Endodermal cell (in vitro differentiated cells): ENCODE data around the gene SLIT3. TPM values are rescaled to one million over a fixed set of nuclear protein-coding genes. Genes with fewer than 3 reads are reported as not detected.

Source experiments
- DNase-seq: peaks from one replicate; pipeline ENCODE4 v3.0.0-alpha.2; 2017
- H3K27ac ChIP-seq: 2 replicates; pipeline ENCODE4 v1.5.1; 2013; ENCODE audit warnings: mild to moderate bottlenecking, low read depth, low read length, moderate library complexity
- H3K27me3 ChIP-seq: 2 replicates; pipeline ENCODE4 v1.6.1; 2013; ENCODE audit warnings: mild to moderate bottlenecking, low read length, moderate library complexity; ENCODE audit not compliant: insufficient read depth, control insufficient read depth, poor library complexity, severe bottlenecking
- H3K36me3 ChIP-seq: 2 replicates; pipeline ENCODE4 v1.7.0; 2013; ENCODE audit warnings: mild to moderate bottlenecking, low read length, moderate library complexity; ENCODE audit not compliant: control insufficient read depth, insufficient read depth
- H3K4me1 ChIP-seq: one replicate; pipeline ENCODE4 v1.7.0; 2013; ENCODE audit warnings: low read length; ENCODE audit not compliant: control insufficient read depth, insufficient read depth
- H3K4me3 ChIP-seq: 2 replicates; pipeline ENCODE4 v1.5.1; 2013; ENCODE audit warnings: mild to moderate bottlenecking, low read length, moderate library complexity
- H3K9ac ChIP-seq: 2 replicates; pipeline ENCODE4 v1.6.1; 2013; ENCODE audit warnings: mild to moderate bottlenecking, low read length, moderate library complexity; ENCODE audit not compliant: poor library complexity, severe bottlenecking; ENCODE audit errors: extremely low read depth
- H3K9me3 ChIP-seq: 2 replicates; pipeline ENCODE4 v1.6.1; 2013; ENCODE audit warnings: mild to moderate bottlenecking, low read length, moderate library complexity; ENCODE audit not compliant: control insufficient read depth
- H3K27ac Mint-ChIP-seq: 2 replicates; pipeline ENCODE4 v1.8.0; 2020; ENCODE audit warnings: mixed read lengths
- H3K27me3 Mint-ChIP-seq: 2 replicates; pipeline ENCODE4 v1.8.0; 2021; ENCODE audit warnings: mild to moderate bottlenecking, mixed read lengths; ENCODE audit not compliant: insufficient read depth
- H3K36me3 Mint-ChIP-seq: 2 replicates; pipeline ENCODE4 v1.8.0; 2020; ENCODE audit warnings: low read depth, mixed read lengths
- H3K4me1 Mint-ChIP-seq: 2 replicates; pipeline ENCODE4 v1.8.0; 2020; ENCODE audit warnings: mixed read lengths
- H3K4me3 Mint-ChIP-seq: 2 replicates; pipeline ENCODE4 v1.8.0; 2020; ENCODE audit warnings: mild to moderate bottlenecking, moderate library complexity, mixed read lengths
- H3K9me3 Mint-ChIP-seq: 2 replicates; pipeline ENCODE4 v1.8.0; 2020; ENCODE audit warnings: mild to moderate bottlenecking, mixed read lengths
- WGBS, 2 experiments: methylation state at CpG; one replicate each; pipeline versions ENCODE4 v1.1.5 to v1.1.7; 2013; ENCODE audit warnings: missing lambda C conversion rate in 2 of 2, mixed read lengths in 1 of 2; ENCODE audit not compliant: insufficient coverage in 1 of 2, insufficient read length in 1 of 2; 5-methylcytosine and 5-hydroxymethylcytosine counted together
- total RNA-seq, 2 donors: library from RNA; stranded (reverse); fragmentation: NEBNext Ultra II Directional in 1 of 2; extraction: Animal tissue kit (Norgen Biotek cat#: 25700) in 1 of 2; gene quantifications; 2 replicates in 1 of 2; 3 replicates in 1 of 2; pipeline ENCODE4 v1.2.1, GENCODE V29; 2021
- TF ChIP-seq, protein P1 (sequence below): fragments of 200-600 bp; sonication (generic); conservative IDR thresholded peaks from 2 replicates; pipeline ENCODE4 v1.5.0; 2021; ENCODE audit warnings: antibody characterized with exemption, mild to moderate bottlenecking

The SLIT3 gene
- total RNA-seq, 2 donors from 2014 or later, result 2.5 to 3.4 TPM

- Mint-ChIP-seq H3K36me3 (no peaks in the 10 kb centered on the region), H3K4me1 (peaks cover 31% of the 10 kb centered on the region), H3K27ac (no peak overlapping the region), H3K27me3 (peaks cover 28% of the 10 kb centered on the region), H3K9me3 (no peaks in the 10 kb centered on the region), H3K4me3 (no peak overlapping the region)
- H3K36me3 ChIP-seq, result no peaks in the 10 kb centered on the region
- no peak for DNase-seq
- peaks cover 20% of the 10 kb centered on the region for H3K4me1 ChIP-seq
- peaks cover 7% of the 10 kb centered on the region for H3K27me3 ChIP-seq
- TF ChIP-seq, protein P1, sequence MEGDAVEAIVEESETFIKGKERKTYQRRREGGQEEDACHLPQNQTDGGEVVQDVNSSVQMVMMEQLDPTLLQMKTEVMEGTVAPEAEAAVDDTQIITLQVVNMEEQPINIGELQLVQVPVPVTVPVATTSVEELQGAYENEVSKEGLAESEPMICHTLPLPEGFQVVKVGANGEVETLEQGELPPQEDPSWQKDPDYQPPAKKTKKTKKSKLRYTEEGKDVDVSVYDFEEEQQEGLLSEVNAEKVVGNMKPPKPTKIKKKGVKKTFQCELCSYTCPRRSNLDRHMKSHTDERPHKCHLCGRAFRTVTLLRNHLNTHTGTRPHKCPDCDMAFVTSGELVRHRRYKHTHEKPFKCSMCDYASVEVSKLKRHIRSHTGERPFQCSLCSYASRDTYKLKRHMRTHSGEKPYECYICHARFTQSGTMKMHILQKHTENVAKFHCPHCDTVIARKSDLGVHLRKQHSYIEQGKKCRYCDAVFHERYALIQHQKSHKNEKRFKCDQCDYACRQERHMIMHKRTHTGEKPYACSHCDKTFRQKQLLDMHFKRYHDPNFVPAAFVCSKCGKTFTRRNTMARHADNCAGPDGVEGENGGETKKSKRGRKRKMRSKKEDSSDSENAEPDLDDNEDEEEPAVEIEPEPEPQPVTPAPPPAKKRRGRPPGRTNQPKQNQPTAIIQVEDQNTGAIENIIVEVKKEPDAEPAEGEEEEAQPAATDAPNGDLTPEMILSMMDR, result no peak
- no peak overlapping the region for H3K27ac ChIP-seq
- no peak overlapping the region for H3K9ac ChIP-seq
- H3K9me3 ChIP-seq, result no peaks in the 10 kb centered on the region
- no peak overlapping the region for H3K4me3 ChIP-seq
Observed at GRCh38 chr5:168807287-168807686, 493.7 kb downstream of the SLIT3 start.

- Histone ChIP-seq H3K4me1 (peaks cover 11% of the 10 kb centered on the region), H3K9ac (no peak overlapping the region), H3K27me3 (no peaks in the 10 kb centered on the region), H3K36me3 (no peaks in the 10 kb centered on the region), H3K9me3 (no peaks in the 10 kb centered on the region), H3K4me3 (no peak overlapping the region), H3K27ac (no peak overlapping the region)
- Mint-ChIP-seq H3K27ac (no peak overlapping the region), H3K27me3 (peaks cover 27% of the 10 kb centered on the region), H3K4me3 (no peak overlapping the region), H3K9me3 (no peaks in the 10 kb centered on the region), H3K4me1 (peaks cover 22% of the 10 kb centered on the region), H3K36me3 (no peaks in the 10 kb centered on the region)
- 92 to 98% methylated on average over 3 to 4 of the region's 4 CpGs for WGBS, 2 experiments
- TF ChIP-seq, protein P1, result no peak
- no peak for DNase-seq
Observed at GRCh38 chr5:168803541-168803940, 497.4 kb downstream of the SLIT3 start.

GRCh38 chr5:168802337-168802736, 498.6 kb downstream of the SLIT3 start:
- Mint-ChIP-seq H3K9me3 (no peaks in the 10 kb centered on the region), H3K4me1 (peaks cover 13% of the 10 kb centered on the region), H3K27ac (no peak overlapping the region), H3K27me3 (peaks cover 29% of the 10 kb centered on the region), H3K36me3 (no peaks in the 10 kb centered on the region), H3K4me3 (no peak overlapping the region)
- TF ChIP-seq, protein P1, result no peak
- Histone ChIP-seq H3K36me3 (no peaks in the 10 kb centered on the region), H3K9ac (no peak overlapping the region), H3K27me3 (no peaks in the 10 kb centered on the region), H3K4me1 (peaks cover 5% of the 10 kb centered on the region), H3K4me3 (no peak overlapping the region), H3K9me3 (no peaks in the 10 kb centered on the region), H3K27ac (no peak overlapping the region)
- WGBS, 2 experiments, result 88 to 100% methylated on average over 6 of the region's 6 CpGs
- no peak for DNase-seq
